ENCODE results near the gene KAZALD1. TPM values are rescaled to one million over a fixed set of nuclear protein-coding genes. Genes with fewer than 3 reads are reported as not detected.

KAZALD1 gene
- polyA plus RNA-seq, 3 donors: 9.5 to 11.0 (median 10.0) TPM

DNA sequence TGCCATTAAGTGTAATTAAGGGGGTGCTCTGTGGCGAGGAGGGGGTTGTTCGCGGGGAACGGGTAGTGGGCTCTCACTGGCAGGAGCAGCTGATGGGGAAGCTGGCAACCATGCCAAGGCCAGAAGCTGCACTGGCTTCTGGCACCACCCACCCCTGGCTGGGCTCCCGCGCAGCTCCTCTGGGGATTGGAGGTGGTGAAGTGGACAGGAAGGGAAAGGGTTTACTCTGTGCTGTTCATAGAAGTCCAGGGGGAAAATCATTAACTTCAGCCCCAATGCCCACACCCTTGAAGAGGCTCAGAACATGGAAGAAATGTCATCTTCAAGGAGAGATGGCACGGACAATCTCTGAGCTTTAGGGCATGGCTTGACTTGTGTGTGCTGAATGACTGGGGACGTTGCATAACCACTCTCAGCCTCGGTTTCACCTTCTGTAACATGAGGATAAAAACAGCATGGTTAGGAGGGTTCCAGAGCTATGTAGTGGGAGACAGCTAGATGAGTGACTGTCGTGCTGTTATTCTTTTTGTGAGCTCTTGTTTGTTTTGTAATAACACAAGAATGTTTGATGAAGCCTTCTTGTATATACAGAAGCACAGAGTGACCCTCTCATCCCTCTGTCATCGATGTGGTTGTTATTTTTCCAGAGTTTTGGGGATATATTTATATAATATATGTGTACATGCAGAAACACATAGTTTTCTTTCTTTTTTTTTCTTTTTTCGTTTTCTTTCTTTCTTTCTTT lies 29.9 kb downstream of the KAZALD1 start:
- DNase-seq (ENCODE audit: low read depth in 3 of 3, low spot score in 2 of 3): no peak

DNA sequence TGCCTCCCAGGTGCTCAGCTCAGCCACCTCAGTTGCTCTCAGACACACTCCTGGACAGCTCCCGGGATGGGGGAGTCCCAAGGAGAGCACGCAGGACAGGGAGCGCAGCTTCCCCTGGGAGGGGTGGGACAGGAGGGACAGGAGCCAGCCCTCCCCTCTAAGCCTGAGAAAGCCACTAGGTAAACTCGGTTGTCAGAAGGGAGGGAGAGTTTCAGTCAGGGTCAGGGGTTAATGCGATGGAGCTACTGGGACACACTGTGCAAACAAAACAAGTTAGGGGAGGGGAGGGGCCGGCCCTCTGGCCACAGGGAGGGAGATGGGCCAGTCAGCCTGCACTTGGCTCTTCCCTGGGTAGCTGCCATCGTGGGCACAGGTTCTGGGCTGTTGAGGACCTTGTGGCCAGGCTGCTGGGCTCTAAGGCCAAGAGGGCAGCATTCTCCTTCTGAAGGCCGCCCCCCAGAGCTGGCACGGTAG lies 31.1 kb downstream of the KAZALD1 start:
- DNase-seq (ENCODE audit: low read depth in 3 of 3, low spot score in 2 of 3): no peak

DNA sequence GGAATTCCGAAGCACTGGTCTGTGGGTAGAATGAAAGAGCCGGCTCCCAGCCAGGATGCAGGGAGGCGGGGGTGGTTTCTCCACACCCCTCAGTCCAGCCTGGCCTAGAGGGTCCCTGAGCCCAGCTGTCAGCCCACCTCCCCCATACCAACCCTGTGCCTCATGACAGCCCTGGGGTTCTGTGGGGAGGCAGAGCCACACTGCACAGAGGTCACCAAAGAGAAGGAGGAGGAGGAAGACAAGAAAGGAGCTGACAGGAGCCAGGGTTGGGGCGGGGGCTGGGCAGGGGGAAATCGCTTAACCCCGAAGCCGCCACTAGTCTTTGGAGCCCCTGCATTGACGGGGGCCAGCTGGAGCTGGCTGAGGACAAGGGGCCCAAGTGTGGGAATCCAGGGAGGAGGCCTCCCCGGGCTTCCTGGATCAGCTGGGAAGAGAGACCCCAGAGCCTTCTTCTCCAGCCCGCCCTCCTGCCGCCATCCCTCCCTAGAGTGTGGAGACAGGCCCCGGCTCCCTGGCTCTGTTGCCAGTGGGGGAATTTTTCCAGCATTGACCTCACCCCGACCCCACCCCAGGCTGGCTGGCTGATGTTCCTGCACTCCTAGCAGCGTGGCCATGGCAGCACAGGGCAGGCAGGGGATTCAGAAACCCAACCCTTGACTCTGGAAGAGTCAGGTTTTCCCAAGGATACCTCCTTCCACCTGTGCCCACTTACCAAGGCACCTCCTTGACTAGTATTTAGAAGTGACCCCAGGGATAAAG lies 32.5 kb downstream of the KAZALD1 start:
- no peak for DNase-seq (ENCODE audit: low read depth in 3 of 3, low spot score in 2 of 3)

DNA sequence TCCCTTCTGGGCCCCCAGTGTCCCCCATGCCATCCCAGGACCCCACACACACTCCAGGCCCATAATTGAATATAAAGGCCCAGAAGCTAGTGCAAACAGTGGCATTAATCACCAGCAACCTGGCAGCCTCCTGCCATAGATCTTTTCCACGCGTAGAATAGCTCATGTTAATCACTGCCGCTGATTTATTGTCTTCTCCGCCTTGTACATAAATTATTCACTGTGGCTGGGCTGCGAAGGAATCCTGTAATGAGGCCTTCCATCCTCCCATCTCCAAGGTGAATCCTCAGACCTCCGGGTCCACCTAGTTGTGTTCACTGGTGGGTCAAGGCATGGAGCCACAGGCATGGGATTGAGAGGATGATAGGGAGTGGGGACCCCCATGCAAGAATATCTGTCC lies 33.2 kb downstream of the KAZALD1 start:
- DNase-seq (ENCODE audit: low read depth in 3 of 3, low spot score in 2 of 3): no peak

DNA sequence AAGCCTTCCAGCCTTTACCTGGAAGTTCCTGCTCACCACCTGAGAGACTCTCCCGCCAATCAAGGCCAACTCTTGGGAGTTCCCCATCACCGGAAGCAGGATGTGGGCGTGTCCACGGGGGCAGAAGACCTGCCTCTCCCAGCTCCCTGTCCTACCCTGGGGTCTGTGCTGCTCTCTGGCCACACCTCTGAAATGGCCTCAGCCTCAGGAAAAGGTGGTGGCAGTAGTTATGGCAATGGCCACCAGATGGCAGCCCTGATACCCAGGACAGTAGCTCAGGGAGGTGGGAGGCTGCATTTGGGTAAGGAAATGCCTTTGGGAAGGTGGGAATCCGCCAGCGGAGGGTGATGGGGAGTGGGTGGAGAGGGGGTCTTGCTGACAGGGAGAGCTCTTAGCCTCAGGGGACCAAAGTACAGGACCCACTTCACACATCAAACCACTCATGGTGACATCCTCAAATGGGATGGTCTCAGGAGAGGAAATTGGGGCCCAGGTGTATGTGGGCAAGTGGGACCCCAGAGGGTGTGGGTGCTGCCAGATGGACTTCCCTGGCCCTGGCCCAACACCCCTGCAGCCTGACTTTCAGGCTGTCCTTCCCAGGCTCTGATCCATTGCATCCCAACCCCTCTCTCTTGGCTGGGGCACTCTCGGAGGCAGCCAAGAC lies 33.9 kb downstream of the KAZALD1 start:
- DNase-seq (ENCODE audit: low read depth in 3 of 3, low spot score in 2 of 3): peak in 1 of 3 donors; percentile 40

DNA sequence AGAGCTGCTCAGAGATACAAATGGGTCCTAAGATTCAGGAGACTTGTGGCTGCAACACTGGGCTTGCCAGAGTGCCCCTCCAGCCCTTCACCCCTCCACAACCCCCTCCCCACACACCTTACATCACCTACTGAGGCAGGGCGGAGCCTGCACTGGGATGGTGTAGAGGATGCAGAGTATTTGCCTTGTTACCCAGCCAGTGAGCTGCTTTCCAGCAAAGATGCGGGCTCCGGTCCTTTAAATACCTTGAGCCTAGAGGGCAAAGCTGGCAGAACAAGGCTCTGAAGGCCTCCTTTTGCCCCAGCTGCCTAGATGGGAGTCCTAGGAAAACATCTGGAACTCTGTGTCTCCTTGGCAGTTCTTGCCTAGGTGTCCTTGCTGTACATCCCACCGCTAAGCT lies 34.6 kb downstream of the KAZALD1 start:
- no peak for DNase-seq (ENCODE audit: low read depth in 3 of 3, low spot score in 2 of 3)

DNA sequence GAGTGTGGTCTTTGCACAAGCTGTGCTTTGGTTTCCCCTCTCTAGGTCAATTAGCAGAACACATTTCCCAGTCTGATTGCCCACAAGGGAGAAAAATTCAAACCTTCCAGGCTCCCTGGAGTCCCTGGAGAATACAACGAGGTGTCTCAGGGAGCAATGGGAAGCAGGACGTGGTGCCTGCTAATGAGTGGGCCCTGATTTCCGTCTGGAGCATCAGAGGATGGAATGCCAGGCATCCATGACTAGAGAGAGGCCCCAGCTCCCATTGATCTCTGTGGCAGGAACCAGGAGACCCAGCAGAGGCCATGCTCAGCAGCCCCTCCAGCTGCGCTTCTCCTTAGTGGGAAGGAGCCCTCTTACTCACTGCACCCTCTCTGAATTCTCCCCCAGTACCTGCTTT lies 36.1 kb downstream of the KAZALD1 start:
- DNase-seq (ENCODE audit: low read depth in 3 of 3, low spot score in 2 of 3): no peak

DNA sequence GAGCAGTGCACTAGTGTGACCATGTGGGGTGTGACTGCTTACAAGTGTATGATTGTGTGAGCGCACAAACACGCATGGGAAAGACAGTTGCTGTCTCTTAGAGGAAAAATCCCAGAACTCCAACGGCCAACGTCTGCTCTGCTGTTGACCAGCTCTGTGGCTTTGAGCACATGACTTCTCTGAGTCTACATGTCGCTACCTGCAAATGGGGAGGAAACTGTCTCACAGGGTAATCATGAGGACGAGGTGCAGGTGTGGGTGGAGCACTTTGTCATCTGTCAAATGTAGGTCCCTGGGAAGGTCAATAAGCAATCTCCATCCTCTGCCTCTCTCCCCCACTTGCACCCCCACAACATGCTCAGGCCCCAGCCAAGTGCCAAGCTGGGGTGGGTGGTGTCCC lies 38.1 kb downstream of the KAZALD1 start:
- no peak for DNase-seq (ENCODE audit: low read depth in 3 of 3, low spot score in 2 of 3)

DNA sequence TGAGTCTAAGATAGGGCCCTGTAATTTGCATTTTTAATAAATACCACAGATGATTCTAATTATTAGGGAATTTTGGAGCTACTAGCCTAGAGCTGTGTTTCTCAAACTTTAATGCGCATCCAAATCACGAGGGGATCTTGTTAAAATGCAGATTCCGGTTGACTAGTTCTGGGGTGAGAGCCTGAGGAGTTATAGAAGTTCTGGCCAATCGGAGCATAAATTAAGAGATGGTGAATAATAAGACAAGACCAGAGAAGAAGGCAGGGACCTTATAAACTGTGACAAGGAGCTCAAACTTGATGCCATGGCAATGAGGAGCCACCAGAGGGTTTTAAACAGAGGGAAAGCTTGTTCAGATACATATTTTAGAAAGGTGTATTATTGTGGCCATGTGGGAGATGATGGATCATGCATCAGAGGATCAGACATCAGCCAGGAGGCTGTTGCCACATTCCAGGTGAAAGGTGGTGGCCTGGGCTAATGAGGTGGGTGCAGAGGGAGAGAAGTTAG lies 39.6 kb downstream of the KAZALD1 start:
- no peak for DNase-seq (ENCODE audit: low read depth in 3 of 3, low spot score in 2 of 3)

DNA sequence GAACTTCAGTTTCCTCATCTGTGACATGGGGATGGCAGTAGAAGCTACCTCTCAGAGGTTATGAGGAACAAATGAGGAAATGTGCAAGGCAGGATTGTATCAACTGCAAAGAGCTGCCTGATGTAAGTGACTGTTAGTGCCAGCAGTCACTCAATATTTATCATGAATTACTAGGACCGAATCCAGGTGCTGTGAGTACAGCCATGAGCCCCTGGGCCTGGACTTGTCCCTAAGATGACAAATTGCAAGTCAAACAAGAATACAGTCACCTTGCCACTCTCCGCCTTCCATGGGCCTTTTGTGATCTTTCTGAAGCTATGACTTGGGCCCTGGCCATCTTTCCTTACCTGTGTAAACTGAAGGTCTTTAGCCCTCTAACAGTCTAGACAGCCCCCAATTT lies 41.6 kb downstream of the KAZALD1 start:
- no peak for DNase-seq (ENCODE audit: low read depth in 3 of 3, low spot score in 2 of 3)

DNA sequence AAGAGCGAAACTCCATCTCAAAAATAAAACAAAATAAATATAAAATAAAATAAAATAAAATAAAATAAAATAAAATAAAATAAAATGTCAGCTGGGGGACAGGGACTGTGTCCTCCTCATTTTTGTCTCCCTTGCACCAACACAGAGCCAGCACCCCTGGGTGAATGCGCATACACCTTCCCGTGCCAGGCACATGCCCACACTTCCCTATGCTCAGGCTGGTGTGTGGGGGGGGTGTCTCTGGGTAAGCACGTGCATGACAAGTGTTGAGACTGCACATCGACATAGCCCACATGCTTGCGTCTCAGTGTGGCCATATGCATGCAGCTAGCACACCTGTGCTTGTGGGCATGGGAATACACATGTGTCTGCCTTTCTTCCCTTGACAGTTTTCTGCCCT lies 44.6 kb downstream of the KAZALD1 start:
- no peak for DNase-seq (ENCODE audit: low read depth in 3 of 3, low spot score in 2 of 3)

DNA sequence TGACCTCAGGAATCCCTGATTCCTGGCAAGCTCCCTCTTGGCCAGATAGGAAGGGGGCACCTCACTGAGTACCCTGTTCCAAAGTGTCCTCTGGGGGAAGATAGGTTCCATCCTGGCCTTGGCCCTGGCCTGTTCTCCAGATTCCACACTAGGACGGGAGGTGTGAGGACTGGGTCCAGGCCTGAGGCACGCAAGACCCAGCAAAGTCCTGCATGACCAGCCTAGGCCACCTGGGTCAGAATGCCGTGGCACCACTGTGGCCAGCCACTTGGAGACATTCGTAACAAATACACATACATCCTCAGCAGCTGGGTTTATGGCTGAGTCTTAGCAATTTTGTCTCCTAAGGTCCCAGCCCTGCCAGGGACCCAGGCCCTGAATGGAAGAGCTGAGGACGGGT lies 46.0 kb downstream of the KAZALD1 start:
- DNase-seq (ENCODE audit: low read depth in 3 of 3, low spot score in 2 of 3): no peak

DNA sequence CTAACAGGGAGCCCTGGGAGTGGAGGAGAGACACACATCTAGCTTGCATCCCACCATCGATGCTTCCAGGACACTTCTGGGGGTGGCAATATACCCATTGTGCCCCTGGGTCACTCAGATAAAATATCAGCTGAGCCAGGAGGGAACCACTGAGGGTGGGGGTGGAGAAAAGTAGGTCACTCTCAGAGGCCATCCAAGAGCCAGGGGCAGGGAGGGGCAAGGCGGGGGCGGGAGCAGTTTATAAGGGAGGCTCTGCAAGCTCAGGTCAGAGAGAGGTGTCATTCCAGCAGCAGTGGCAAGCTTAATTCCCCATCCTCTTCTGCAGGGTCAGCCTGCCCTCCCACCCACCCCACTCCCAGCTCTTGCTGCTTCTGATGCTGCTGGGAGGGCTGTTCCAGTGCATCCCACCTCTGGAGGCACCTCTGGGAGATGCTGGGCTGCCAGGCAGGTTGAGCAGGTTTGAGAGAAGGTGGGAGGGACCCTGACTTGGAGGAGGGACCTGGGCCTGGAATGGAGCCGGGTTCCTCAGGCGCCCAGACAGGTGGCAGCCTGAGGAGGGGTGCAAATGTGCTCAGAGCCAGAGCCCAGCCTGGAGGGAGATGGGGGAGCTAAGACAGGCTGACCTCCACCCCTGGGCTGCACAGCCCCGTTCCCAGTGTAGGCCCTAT lies 49.2 kb downstream of the KAZALD1 start:
- no peak for DNase-seq (ENCODE audit: low read depth in 3 of 3, low spot score in 2 of 3)

DNA sequence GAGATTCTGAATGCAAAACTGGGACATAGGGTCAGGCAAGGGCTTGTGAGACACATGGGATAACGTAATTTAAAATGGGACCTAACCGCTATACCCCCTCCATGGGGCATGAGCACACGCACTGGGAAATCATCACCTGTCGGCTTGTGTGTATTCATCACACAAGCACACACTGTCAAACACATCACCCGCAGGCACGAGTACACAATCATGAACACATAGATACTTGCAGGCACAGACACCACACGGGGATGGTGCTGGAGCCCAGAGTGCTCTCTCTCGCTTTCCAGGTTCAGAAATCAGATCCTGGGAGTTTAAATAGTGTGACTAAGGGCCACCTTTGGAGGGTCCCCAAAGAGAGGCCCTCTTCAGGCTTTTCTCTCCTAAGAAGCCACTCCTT lies 49.8 kb downstream of the KAZALD1 start:
- DNase-seq (ENCODE audit: low read depth in 3 of 3, low spot score in 2 of 3): no peak

DNA sequence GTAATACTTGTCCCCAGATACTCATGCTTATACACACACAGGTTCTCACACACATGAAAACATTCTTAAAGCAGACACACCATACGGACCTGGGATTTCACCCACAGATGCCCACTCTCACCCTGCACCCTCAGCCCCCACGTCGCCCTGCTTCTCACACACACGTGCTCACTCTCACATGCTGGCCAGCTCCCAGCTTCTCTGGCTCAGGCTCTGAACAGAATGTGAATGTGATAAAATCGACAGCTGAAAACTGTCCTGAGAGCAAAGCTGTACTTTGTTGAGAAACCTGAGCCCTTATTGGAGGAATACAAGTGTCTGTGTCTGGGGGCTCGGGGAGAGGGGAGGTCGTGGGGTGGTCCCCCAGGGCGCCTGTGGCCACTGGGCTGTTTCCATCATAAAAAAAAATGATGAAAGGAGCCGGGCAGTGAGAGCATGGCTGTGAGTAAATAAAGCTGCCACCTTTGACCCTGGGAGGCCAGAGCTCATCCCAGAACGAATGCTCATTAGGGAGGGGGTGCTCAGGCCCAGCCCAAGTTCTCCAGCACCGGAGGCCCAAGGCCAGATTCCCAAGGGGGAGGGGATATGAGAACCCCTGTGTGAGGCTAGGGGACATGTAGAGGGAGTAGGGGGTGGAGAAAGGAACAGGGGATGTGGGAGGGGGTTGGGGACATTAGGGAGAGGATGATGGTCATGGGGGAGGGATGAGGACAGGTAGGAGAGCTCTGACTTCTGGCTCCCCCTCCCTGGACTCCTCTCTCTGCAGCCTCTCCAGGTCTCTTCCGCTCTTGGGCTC lies 51.2 kb downstream of the KAZALD1 start:
- DNase-seq (ENCODE audit: low read depth in 3 of 3, low spot score in 2 of 3): no peak

DNA sequence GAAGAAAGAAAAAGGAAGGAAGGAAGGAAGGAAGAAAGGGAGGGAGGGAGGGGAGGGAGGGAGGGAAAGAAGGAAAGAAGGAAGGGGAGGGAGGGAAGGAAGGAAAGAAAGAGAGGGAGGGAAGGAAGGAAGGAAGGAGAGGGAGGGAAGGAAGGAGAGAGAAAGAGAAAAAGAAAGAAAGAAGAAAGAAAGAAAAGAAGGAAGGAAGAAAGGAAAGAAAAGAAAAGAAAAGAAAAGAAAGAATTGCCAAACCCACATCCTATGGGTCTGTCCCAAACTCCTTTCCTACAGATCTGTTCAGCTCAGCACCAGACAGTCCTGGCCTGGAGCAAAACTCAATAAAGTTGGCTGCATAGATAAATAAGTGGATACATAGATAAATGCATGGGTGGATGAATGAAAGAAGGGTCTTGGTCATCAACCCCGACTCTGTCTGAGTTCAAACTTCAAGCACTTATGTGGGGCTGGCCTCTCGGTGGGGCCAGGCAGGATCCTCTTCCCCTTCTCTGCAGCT lies 52.2 kb downstream of the KAZALD1 start:
- DNase-seq (ENCODE audit: low read depth in 3 of 3, low spot score in 2 of 3): no peak

DNA sequence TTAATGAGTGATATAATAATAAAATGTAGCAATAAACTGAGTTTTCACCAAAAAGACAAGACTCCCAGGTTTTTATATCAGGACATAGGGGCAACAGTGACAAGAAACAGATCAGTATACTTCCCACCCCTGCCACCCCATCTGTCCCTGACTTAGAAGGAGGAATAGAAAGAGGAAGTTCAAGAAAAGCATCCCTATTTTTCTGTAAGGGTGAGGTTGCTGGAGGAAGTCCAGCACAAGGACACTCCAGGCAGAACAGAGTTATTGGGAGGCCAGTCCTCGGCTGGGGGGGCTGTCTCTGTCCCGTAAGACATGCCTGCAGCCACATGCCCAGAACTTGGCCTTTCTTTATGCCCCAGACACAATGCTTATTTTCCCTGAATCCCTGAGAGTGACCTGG lies 52.9 kb downstream of the KAZALD1 start:
- no peak for DNase-seq (ENCODE audit: low read depth in 3 of 3, low spot score in 2 of 3)
